HepG2 (cell line): ENCODE measurements around the gene SCN9A. TPM values are rescaled to one million over a fixed set of nuclear protein-coding genes. Genes with fewer than 3 reads are reported as not detected.

Experiments used
- ATAC-seq: fragments of 200-7000 bp; cut with Tn5 transposase; 3 replicates; pipeline ENCODE4 v1.9.1; 2020; ENCODE audit warnings: mild to moderate bottlenecking, moderate library complexity
- BruUV-seq: library from RNA; stranded (reverse); fragments of 400-500 nt; replicated peaks from 2 replicates; lab custom pipeline; 2021; lab: Mats Ljungman, UMichigan
- CTCF ChIA-PET: fragments of 300-600 bp; formaldehyde crosslinking; extraction: SDS; loops from one replicate; lab custom pipeline; 2021; ENCODE audit warnings: low total read pairs, inconsistent platforms, low intra/inter-chr PET ratio; lab: Yijun Ruan, JAX
- POLR2A ChIA-PET: fragments of 350-600 bp; sonication (Branson Sonifier 250); formaldehyde crosslinking; loops from one replicate; lab custom pipeline; 2020; ENCODE audit warnings: antibody characterized with exemption, inconsistent platforms; lab: Yijun Ruan, JAX
- DNase-seq: peaks from one replicate; pipeline ENCODE4 v3.0.0-alpha.2; 2015; ENCODE audit warnings: low spot score
- FAIRE-seq: peaks from 3 replicates; lab custom pipeline; 2011; peaks lifted over from hg19 to GRCh38; lab: Jason Lieb, UNC
- H2AFZ ChIP-seq: one replicate; pipeline ENCODE4 v1.6.1; 2011; ENCODE audit warnings: low read length, inconsistent platforms
- H3K27ac ChIP-seq: fragments of 300-600 bp; 3 replicates; pipeline ENCODE4 v1.8.0; 2011; ENCODE audit warnings: mixed run types, mild to moderate bottlenecking, mixed read lengths, low read length, inconsistent platforms; ENCODE audit not compliant: insufficient read depth; ENCODE audit errors: extremely low read length
- H3K27me3 ChIP-seq, 2 experiments: fragments of 200-600 bp in 1 of 2; 2 replicates in 1 of 2; 3 replicates in 1 of 2; pipeline versions ENCODE4 v1.6.0 to v1.8.0; 2011; ENCODE audit warnings: low read length in 2 of 2, mild to moderate bottlenecking in 2 of 2, moderate library complexity in 2 of 2, inconsistent platforms in 1 of 2; ENCODE audit not compliant: insufficient read depth in 2 of 2, control insufficient read depth in 1 of 2
- H3K36me3 ChIP-seq, 2 experiments: fragments of 200-600 bp in 1 of 2; replicated peaks in 1 of 2; 2 replicates in 1 of 2; 3 replicates in 1 of 2; pipeline versions ENCODE4 v1.5.1 to v1.8.0; 2011; ENCODE audit warnings: low read length in 2 of 2, inconsistent platforms in 1 of 2; ENCODE audit not compliant: insufficient read depth in 2 of 2, control insufficient read depth in 1 of 2
- H3K4me1 ChIP-seq: 2 replicates; pipeline ENCODE4 v1.5.1; 2012; ENCODE audit warnings: low read length, inconsistent platforms; ENCODE audit not compliant: insufficient read depth
- H3K4me2 ChIP-seq: 2 replicates; pipeline ENCODE4 v1.6.0; 2011; ENCODE audit warnings: low read depth, low read length, inconsistent platforms
- H3K4me3 ChIP-seq, 3 experiments: fragments of 200-600 bp in 1 of 3; sonication (generic), shearing (Covaris generic) in 1 of 3; replicated peaks in 1 of 3; 2 replicates each; pipeline ENCODE4 v1.5.1; 2011 to 2016; ENCODE audit warnings: low read length in 3 of 3, inconsistent platforms in 2 of 3, low read depth in 2 of 3, mild to moderate bottlenecking in 2 of 3, control low read depth in 1 of 3, mixed read lengths in 1 of 3; ENCODE audit not compliant: insufficient read depth in 1 of 3
- H3K79me2 ChIP-seq: one replicate; pipeline ENCODE4 v1.6.1; 2011; ENCODE audit warnings: low read length, inconsistent platforms; ENCODE audit not compliant: insufficient read depth
- H3K9ac ChIP-seq: 2 replicates; pipeline ENCODE4 v1.6.0; 2011; ENCODE audit warnings: mild to moderate bottlenecking, low read depth, low read length, inconsistent platforms; ENCODE audit not compliant: insufficient read depth
- H3K9me3 ChIP-seq: 2 replicates; pipeline ENCODE4 v1.5.1; 2012; ENCODE audit warnings: mild to moderate bottlenecking, low read length
- H4K20me1 ChIP-seq: 2 replicates; pipeline ENCODE4 v1.6.0; 2011; ENCODE audit warnings: inconsistent platforms, mild to moderate bottlenecking, low read length, moderate library complexity; ENCODE audit not compliant: insufficient read depth
- ATF1 ChIP-seq: IDR thresholded peaks from 2 replicates; pipeline ENCODE4 v1.6.1; 2016; ENCODE audit warnings: mild to moderate bottlenecking, control low read depth
- CBX5 ChIP-seq: sonication (generic); formaldehyde crosslinking; IDR thresholded peaks from 2 replicates; pipeline ENCODE4 v1.4.0; 2020; ENCODE audit warnings: missing genetic modification reagents, borderline replicate concordance
- MAFF ChIP-seq: IDR thresholded peaks from 2 replicates; pipeline ENCODE4 v1.6.1; 2011; ENCODE audit warnings: low read depth, low read length, improper control_type of control experiment
- RBM39 ChIP-seq: fragments of 200-400 bp; formaldehyde crosslinking; IDR thresholded peaks from one replicate; pipeline ENCODE4 v1.6.1; 2018; ENCODE audit warnings: antibody characterized with exemption, mild to moderate bottlenecking, low read depth, low read length; ENCODE audit not compliant: poor library complexity, severe bottlenecking
- SUZ12 ChIP-seq: fragments of 150-350 bp; IDR thresholded peaks from 2 replicates; pipeline ENCODE4 v1.6.1; 2014; ENCODE audit warnings: low read depth, low read length
- ZFP36L1 ChIP-seq: sonication (generic); formaldehyde crosslinking; IDR thresholded peaks from 2 replicates; pipeline ENCODE4 v1.8.0; 2022; ENCODE audit warnings: mild to moderate bottlenecking, missing genetic modification reagents, moderate library complexity
- ZNF225 ChIP-seq: sonication (generic); formaldehyde crosslinking; IDR thresholded peaks from 2 replicates; pipeline ENCODE4 v1.4.0; 2020; ENCODE audit warnings: mild to moderate bottlenecking, missing genetic modification reagents
- ZNF546 ChIP-seq: sonication (generic); formaldehyde crosslinking; conservative IDR thresholded peaks from 2 replicates; pipeline ENCODE4 v1.8.1; 2023; ENCODE audit warnings: mild to moderate bottlenecking, missing genetic modification reagents
- ZNF607 ChIP-seq: sonication (generic); formaldehyde crosslinking; IDR thresholded peaks from 2 replicates; pipeline ENCODE4 v1.5.1; 2020; ENCODE audit warnings: missing genetic modification reagents, mild to moderate bottlenecking, borderline replicate concordance
- WGBS: methylation state at CpG from one replicate; pipeline ENCODE4 v1.1.6; 2017; ENCODE audit warnings: low lambda C conversion rate; 5-methylcytosine and 5-hydroxymethylcytosine counted together
- in situ Hi-C: cut with HindIII; loops from 2 replicates; pipeline ENCODE4 v1.10.0; 2017; ENCODE audit warnings: low pct_unique_long_range_greater_than_20kb; ENCODE audit not compliant: extremely low pct_ligation_motif_present
- intact Hi-C: fragments of 100-400 bp; cut with micrococcal nuclease; formaldehyde crosslinking; loops from one replicate; pipeline ENCODE4 v1.10.0; 2022; ENCODE audit not compliant: unreplicated experiment
- polyA plus RNA-seq, 8 experiments: library from polyadenylated mRNA; depleted of rRNA in 3 of 8; stranded (reverse) in 7 of 8; unstranded in 1 of 8; fragments of >200 nt; fragmentation: Illumina TruSeq in 4 of 8; extraction: Trizol in 4 of 8; gene quantifications; 2 replicates each; pipeline versions ENCODE4 v1.2.1 to v1.2.3, GENCODE V29; 2011 to 2016; ENCODE audit warnings: low read depth in 4 of 8, missing spikeins in 1 of 8, mixed read lengths in 1 of 8; ENCODE audit not compliant: insufficient read depth in 1 of 8
- total RNA-seq, 5 experiments: library from RNA; depleted of rRNA; stranded (reverse); fragments of >200 nt; fragmentation: Illumina TruSeq; extraction: Trizol; gene quantifications; 2 replicates each; pipeline ENCODE4 v1.2.3, GENCODE V29; 2016; ENCODE audit warnings: low read depth in 1 of 5
- TF ChIP-seq, protein P1 (sequence below): sonication (generic); formaldehyde crosslinking; IDR thresholded peaks from 2 replicates; pipeline ENCODE4 v1.4.0; 2020; ENCODE audit warnings: missing genetic modification reagents, borderline replicate concordance
- TF ChIP-seq, protein P2 (sequence below): sonication (generic); formaldehyde crosslinking; IDR thresholded peaks from 2 replicates; pipeline ENCODE4 v1.8.1; 2023; ENCODE audit warnings: mild to moderate bottlenecking, inconsistent platforms, moderate library complexity, missing genetic modification reagents, borderline replicate concordance
- TF ChIP-seq, protein P3 (sequence below): sonication (generic); formaldehyde crosslinking; IDR thresholded peaks from 2 replicates; pipeline ENCODE4 v1.8.1; 2022; ENCODE audit warnings: mild to moderate bottlenecking, missing genetic modification reagents
- TF ChIP-seq, protein P4 (sequence below): sonication (generic); formaldehyde crosslinking; conservative IDR thresholded peaks from 2 replicates; pipeline ENCODE4 v1.8.1; 2023; ENCODE audit warnings: missing genetic modification reagents
- TF ChIP-seq, protein P5 (sequence below): fragments of 450-650 bp; IDR thresholded peaks from 2 replicates; pipeline ENCODE4 v1.6.1; 2017; ENCODE audit warnings: mild to moderate bottlenecking

Gene SCN9A
- total and polyA plus RNA-seq, 2 of the 13 experiments (the other 11 are each of a cell fraction or from before 2014, with no cell fraction given): 15.3 to 24.3 TPM

DNA sequence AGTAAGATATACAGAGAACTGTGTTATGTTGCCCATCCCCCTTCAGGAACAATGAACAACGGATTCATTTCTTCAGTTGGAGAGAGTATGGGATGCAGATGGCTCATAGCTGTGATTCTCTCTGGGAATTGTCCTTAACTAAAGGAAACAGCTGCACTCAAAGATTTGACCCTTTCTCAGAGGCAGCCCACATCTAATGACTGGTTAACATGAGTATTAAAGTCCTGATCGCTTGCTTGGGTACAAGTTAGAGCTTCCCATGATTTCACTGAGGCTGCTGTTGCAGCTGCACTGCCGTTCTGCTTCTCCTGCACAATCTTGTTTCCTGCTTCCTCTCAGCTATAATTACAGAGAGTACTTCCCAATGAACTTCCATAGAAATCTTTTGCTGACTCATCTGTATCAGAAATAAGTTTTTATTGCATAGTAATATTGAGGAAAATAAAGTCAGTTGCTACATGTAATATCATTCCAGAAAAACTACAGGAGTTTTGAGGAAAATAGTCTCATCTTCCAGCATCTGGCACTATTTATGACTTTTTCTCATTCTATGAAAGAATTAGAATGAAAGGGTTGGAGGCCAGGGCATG is 12.8 kb upstream of the SCN9A start (continued):
- TF ChIP-seq, protein P1, sequence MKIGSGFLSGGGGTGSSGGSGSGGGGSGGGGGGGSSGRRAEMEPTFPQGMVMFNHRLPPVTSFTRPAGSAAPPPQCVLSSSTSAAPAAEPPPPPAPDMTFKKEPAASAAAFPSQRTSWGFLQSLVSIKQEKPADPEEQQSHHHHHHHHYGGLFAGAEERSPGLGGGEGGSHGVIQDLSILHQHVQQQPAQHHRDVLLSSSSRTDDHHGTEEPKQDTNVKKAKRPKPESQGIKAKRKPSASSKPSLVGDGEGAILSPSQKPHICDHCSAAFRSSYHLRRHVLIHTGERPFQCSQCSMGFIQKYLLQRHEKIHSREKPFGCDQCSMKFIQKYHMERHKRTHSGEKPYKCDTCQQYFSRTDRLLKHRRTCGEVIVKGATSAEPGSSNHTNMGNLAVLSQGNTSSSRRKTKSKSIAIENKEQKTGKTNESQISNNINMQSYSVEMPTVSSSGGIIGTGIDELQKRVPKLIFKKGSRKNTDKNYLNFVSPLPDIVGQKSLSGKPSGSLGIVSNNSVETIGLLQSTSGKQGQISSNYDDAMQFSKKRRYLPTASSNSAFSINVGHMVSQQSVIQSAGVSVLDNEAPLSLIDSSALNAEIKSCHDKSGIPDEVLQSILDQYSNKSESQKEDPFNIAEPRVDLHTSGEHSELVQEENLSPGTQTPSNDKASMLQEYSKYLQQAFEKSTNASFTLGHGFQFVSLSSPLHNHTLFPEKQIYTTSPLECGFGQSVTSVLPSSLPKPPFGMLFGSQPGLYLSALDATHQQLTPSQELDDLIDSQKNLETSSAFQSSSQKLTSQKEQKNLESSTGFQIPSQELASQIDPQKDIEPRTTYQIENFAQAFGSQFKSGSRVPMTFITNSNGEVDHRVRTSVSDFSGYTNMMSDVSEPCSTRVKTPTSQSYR (CRISPR knock-in tag): peak; percentile 28; the same call in 1 of the 2 replicates
- TF ChIP-seq ZNF546 (no peak), RBM39 (no peak), ATF1 (no peak), SUZ12 (no peak), ZFP36L1 (CRISPR knock-in tag) (no peak)
- TF ChIP-seq, protein P2, sequence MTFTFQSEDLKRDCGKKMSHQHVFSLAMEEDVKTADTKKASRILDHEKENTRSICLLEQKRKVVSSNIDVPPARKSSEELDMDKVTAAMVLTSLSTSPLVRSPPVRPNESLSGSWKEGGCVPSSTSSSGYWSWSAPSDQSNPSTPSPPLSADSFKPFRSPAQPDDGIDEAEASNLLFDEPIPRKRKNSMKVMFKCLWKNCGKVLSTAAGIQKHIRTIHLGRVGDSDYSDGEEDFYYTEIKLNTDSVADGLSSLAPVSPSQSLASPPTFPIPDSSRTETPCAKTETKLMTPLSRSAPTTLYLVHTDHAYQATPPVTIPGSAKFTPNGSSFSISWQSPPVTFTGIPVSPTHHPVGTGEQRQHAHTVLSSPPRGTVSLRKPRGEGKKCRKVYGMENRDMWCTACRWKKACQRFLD: no peak
- TF ChIP-seq, all 625 proteins: peak for 4

DNA sequence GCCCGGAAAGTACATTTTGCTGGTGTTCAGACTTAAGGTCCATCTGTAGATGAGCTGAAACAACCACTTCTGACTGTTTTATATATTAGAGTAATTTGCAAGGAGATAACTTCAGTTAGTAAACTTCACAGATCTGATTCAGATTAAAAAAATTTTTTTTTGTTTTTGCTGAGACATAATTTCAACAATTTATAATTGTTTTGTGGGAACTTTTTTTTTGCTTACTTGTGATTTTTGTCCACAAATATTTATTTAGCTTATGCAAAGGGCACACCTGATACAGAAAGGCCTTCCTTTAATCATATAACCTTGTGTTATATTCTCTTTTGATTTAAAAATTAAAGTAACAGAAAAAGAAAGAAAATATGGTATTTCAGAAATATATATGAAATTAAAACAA is 9.6 kb upstream of the SCN9A start:
- no peaks in the 10 kb centered on the region for H3K9me3 ChIP-seq
- DNase-seq: no peak
- H3K9ac ChIP-seq: no peak overlapping the region
- POLR2A ChIA-PET: no interaction called here
- H3K79me2 ChIP-seq: no peaks in the 10 kb centered on the region
- CTCF ChIA-PET: interaction anchor here (1.0 to 3.2 kb wide), 3 partner anchors 9 to 207 kb away, joined by 3 to 56 read pairs (median 6); partner anchors contain the start of gene SCN9A
- H3K4me3 ChIP-seq: no peak overlapping the region
- H3K4me2 ChIP-seq: peak overlapping the region; percentile 54
- no peaks in the 10 kb centered on the region for H3K36me3 ChIP-seq
- 46% methylated on average over 1 of the region's 1 CpG for WGBS
- H3K27ac ChIP-seq: no peak overlapping the region
- in situ Hi-C loops (no loop called here), intact Hi-C loops (no loop called here)
- BruUV-seq: no TSS peak
- no peak overlapping the region for H2AFZ ChIP-seq
- no peaks in the 10 kb centered on the region; a peak in 1 of 5 replicates for H3K27me3 ChIP-seq
- no peak for ATAC-seq
- peaks cover 7% of the 10 kb centered on the region for H3K4me1 ChIP-seq
- no peak for FAIRE-seq
- H4K20me1 ChIP-seq: no peaks in the 10 kb centered on the region
- TF ChIP-seq MAFF (peak; percentile 62), ZNF607 (CRISPR knock-in tag) (no peak), CBX5 (CRISPR knock-in tag) (no peak), ZNF225 (CRISPR knock-in tag) (no peak)
- TF ChIP-seq, protein P3, sequence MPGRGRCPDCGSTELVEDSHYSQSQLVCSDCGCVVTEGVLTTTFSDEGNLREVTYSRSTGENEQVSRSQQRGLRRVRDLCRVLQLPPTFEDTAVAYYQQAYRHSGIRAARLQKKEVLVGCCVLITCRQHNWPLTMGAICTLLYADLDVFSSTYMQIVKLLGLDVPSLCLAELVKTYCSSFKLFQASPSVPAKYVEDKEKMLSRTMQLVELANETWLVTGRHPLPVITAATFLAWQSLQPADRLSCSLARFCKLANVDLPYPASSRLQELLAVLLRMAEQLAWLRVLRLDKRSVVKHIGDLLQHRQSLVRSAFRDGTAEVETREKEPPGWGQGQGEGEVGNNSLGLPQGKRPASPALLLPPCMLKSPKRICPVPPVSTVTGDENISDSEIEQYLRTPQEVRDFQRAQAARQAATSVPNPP: no peak
- TF ChIP-seq, protein P4, sequence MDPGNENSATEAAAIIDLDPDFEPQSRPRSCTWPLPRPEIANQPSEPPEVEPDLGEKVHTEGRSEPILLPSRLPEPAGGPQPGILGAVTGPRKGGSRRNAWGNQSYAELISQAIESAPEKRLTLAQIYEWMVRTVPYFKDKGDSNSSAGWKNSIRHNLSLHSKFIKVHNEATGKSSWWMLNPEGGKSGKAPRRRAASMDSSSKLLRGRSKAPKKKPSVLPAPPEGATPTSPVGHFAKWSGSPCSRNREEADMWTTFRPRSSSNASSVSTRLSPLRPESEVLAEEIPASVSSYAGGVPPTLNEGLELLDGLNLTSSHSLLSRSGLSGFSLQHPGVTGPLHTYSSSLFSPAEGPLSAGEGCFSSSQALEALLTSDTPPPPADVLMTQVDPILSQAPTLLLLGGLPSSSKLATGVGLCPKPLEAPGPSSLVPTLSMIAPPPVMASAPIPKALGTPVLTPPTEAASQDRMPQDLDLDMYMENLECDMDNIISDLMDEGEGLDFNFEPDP (CRISPR knock-in tag): no peak
- TF ChIP-seq, protein P5, sequence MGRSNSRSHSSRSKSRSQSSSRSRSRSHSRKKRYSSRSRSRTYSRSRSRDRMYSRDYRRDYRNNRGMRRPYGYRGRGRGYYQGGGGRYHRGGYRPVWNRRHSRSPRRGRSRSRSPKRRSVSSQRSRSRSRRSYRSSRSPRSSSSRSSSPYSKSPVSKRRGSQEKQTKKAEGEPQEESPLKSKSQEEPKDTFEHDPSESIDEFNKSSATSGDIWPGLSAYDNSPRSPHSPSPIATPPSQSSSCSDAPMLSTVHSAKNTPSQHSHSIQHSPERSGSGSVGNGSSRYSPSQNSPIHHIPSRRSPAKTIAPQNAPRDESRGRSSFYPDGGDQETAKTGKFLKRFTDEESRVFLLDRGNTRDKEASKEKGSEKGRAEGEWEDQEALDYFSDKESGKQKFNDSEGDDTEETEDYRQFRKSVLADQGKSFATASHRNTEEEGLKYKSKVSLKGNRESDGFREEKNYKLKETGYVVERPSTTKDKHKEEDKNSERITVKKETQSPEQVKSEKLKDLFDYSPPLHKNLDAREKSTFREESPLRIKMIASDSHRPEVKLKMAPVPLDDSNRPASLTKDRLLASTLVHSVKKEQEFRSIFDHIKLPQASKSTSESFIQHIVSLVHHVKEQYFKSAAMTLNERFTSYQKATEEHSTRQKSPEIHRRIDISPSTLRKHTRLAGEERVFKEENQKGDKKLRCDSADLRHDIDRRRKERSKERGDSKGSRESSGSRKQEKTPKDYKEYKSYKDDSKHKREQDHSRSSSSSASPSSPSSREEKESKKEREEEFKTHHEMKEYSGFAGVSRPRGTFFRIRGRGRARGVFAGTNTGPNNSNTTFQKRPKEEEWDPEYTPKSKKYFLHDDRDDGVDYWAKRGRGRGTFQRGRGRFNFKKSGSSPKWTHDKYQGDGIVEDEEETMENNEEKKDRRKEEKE: no peak
